Activated gamma-delta T cell (primary cell): Measurements from ENCODE around the gene IFFO2.
"Not testable (repeated sequence)": the region's sequence is repeated elsewhere in the genome, so short reads cannot be mapped to it uniquely, and the experiment has no call there.

Experiments
- DNase-seq: peaks from one replicate; lab custom pipeline; 2025; lab: John Stamatoyannopoulos, UW

Gene IFFO2

DNA sequence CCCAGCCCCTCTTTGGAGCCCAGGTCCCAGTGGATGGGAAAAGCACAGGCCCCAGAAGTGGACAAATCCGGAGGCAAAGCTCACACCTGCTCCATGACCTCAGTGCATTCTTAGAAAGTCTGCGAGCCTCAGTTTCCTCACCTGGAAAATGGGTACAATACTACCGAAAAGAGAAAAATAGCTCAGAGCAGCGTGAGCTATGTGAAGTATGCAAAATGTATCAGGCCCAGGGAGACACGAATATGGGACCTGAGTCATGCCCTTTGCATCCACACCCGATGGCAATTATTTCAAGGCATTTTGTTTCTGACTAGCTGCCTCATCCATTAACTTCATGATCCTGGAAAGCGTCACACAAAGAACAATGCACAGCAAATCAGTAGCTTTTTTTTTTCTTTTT lies 63.4 kb downstream of the IFFO2 start:
- DNase-seq, result no peak

DNA sequence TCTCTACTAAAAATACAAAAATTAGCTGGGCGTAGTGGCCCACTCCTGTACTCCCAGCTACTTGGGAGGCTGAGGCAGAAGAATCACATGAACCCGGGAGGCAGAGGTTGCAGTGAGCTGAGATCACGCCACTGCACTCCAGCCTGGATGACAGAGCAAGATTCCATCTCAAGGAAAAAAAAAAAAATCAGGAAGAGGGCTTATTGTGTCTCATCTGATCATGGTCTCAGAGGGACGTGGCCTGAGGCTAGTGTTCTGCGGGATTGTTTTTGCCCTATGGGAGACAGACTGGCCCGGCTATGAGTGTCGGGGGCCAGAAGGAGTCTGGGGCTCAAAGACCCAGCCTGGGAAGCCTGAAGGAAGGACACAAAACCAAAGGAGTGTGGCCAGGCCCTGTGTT lies 64.6 kb downstream of the IFFO2 start:
- not testable (repeated sequence) for DNase-seq

DNA sequence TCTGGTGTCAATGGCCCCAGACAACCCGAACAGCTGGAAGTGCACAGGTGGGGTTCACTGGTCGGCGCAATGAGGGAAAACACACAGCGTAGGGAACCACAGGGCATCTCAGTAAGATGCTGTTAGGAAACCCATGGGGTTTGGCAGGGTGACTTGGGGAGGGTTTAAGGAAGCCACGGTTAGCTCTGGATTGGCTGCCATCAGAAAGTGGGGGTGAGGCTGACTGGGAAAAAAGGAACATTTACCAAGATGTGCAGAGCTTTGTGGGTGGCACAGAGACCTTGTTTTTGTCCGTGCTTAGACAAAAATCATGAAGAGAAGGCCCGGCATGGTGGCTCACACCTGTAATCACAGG lies 65.1 kb downstream of the IFFO2 start:
- no peak for DNase-seq

DNA sequence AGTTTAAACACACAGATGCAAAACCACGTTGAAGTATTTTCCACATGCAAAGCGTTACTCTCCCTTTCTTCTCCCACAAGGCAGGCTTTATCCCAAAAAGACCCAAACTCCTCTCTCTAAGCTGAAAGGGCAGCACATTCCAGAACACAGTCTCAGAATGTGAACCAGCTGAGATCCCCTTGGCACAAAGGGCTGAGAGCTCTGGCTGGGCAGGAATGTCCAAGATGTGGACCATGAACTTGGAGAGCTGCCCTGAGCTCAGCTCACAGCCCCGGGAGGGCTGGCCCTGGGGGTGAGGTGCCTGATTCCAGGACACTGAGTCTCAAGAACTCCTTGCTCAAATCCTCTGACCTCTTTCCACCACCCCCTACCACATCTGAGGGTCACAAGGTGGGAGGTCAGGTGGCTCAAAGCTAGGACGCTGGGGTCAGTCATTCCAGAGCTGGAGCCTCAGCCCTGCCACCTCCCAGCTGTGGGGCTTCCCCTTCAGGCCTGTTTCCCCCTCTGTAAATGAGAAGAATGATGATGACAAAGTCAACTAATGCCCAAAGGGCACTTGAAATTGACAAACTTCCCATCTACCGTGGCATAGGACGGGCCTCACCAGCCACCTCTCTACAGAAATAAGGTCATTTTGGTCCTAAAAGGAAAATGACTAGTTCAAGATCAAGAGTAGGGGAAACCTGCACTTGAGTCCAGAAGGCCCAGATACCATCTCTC lies 65.6 kb downstream of the IFFO2 start:
- no peak for DNase-seq

DNA sequence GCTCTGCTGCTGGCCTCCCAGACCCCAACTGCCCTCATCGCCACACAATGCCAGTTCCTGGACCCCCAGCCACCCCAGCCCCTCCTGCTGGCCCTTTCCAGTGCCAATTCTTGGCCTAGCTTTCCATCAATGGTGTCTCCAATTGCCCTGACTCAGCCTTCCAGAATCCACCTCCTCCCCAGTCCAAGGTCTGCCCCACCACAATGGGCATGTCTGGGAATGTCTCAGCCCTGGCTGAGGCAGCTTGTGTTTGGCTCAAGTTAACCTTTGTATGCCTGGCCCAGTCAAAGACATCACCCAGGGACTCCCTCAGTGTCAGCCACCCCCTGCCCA lies 70.5 kb downstream of the IFFO2 start:
- no peak for DNase-seq

DNA sequence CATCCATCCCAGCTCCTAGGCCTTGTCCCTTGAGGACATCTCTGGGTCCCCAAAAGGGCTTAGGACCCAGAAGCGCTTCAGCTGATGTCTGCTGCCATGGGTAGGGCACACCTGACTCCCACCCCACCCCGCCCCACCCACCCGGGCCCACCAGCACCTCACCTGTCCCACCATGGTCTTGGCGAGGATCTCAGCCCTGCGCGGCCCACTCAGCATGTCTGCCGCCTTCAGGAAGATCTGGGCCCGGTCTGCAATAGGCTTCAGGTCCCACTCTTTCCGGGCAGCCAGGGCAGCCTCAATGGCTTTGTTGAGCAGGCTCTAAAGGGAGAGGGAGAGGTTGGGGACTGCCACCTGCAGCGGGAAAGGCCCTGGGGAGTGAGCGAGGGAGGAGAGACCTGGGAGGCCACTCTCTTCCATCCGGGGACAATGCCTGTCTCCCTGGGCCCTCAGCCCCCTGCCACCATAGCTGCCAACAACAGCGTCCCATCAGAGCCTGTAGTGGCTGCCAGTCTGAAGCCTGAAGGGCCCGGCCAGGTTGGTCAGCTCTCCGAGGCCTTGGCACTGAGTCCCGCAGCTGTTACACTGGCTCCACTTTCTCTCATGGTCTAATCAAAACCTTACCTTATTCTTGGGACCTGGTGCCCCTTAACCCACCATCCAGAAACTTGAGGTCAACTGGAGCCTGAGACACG lies 71.0 kb downstream of the IFFO2 start:
- DNase-seq, result no peak

DNA sequence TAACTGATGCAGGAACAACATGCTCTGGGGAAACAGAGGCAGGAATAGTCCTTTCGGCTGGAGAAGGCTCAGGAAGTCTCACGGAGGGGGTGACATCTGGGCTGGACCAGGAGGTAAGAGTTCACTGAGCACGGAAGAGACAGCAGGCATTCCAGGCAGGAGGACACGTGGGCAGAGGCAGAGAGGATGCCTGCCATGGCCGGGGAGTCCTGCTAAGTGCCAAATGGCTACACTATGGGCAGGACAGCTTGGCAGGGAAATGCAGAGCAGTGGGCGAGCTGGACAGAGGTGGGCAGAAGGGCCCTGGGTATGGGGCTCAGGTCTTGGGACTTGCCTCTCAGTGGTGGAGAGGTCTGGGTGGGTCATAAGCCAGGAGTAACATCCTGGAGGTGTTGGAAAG lies 71.7 kb downstream of the IFFO2 start:
- no peak for DNase-seq

DNA sequence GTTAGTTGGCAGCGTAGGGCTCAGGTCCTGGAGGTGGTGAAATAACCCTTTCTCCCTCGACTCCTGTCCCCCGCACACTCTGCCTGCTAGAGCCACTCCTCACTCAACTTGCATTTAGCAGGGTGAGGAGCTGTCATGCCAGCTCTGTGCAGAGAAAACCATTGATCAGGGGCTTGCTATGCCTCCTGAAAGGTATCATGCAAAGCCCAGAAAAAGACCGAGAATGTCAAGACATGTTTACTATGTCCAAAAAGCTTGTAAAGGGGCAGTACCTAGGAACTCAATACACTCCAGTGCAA lies 72.1 kb downstream of the IFFO2 start:
- no peak for DNase-seq

DNA sequence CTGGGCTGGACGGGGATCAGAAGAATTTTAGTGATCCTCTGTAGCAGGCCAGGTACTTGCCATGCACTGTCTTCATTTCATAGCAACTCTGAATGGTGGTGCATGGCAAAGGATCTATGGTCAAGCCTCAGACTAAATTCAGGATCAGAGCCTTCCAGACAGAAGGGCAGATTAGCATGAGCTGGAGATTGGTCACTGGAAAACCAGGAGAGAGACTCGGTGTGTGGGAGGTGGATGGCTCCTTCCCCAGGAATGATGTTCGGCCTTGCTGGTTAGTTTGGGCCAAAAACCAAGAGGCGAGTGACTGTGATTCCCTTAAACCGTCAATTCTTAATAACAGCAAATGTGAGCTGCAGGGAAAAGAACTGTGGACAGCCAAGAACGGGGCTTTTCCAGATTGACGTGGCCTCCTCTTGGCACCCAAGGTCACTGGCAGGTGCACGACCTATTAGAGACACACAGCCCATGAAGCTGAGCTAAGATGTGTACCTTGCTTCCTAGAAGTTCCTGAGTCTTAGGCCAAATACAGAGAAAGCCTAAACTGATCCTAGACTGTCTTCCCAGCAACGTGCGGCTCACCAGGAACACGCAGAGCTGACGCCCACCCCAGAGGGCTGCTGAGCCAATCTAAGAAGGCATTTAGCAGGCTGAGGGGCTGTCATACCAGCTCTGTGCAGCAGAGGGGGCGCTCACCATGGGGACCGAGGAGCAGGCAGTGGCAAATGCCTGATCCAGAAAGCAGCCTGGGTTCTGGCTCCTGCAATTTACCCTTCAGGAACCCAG lies 72.6 kb downstream of the IFFO2 start:
- DNase-seq, result no peak

DNA sequence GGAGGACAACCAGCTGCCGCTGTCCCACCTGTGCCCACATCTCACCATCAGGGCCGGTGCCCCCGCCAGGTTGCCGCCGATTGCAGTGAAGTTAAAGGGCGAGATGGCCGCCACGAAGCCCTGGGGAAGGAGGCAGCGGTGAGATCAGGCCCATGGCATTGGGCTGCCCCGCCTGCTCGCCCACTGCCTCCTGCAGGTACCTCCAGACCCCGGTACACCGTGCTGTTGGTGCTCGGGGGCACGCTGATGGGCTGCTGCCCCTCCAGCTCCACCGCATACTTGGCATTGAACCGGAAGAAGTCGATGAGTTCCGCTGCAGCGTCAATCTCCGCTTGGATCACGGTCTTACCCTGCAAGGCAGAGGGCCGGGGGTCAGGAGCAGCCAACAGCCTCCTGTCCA lies 73.4 kb downstream of the IFFO2 start:
- no peak for DNase-seq

DNA sequence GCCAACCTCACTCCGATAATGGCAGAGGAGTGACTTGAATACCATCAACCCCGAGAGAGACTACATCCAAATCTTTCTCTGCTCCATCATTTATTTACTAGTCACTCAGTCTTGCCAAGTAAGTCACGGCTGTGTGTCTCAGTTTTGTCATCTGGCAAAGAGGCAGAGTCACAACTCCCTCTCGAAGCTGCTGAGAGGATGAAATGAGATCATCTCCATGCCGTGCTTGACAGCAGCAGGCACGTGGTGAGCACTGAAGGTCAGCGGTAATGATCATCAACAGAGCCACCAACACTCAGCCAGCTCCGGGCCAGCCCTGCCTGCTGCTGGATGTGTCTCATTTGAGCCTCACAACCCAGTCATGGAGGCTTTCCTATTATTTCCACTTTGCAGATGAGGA lies 74.0 kb downstream of the IFFO2 start:
- DNase-seq, result no peak

DNA sequence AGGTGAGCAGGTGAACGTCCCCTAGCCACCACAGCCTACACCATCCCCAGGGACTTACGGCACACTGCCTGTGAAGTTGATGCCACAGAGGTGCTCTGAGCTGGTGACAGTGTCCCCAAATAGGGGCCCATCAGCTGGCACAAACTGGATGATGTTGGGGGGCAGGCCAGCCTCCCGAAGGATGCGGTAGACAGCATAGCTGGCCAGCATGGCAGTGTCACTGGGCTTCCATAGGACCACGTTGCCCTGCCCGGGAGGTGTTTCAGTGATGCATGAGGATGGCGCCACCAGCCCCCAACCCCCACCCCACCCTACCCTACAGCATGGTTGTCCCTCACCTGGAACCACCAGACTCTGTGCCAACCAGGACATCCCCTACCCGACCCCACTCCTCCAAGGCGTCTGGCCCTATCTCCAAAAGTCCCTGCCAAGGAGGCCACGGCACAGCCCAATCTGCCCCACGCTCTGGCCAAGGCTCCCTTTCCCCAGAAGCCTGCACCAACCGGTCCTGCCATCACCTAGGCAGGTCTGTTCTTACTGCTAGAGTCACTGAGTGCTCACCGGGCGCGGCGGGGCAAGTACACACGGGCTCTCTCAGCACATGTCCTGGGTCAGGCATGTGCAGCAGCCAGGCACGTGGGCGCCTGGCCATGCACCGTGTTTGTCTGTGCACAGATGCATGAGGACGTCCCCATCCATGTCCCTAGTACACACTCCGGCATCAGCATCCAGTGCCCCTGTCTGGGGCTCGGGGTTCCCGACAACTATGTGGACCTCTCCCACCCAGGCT lies 74.6 kb downstream of the IFFO2 start:
- DNase-seq, result no peak

DNA sequence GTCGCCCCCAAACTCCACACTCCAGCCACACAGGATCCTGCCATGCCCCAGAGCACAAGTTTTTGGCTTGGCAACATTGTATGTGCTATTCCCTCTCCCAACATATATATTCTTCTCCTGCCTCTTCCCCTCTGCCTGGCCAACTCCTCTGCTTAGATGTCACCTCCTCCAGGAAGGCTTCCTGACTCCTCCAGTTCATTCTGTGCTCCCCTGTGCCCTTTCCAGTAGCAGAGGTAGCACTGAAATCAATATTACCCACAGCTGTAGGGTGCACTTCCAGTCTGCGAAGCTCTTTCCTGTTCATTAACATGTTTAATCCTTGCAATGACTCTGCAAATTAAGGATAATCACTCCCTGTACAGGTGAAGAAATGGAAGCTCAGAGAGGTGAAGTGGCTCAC lies 75.3 kb downstream of the IFFO2 start:
- no peak for DNase-seq

DNA sequence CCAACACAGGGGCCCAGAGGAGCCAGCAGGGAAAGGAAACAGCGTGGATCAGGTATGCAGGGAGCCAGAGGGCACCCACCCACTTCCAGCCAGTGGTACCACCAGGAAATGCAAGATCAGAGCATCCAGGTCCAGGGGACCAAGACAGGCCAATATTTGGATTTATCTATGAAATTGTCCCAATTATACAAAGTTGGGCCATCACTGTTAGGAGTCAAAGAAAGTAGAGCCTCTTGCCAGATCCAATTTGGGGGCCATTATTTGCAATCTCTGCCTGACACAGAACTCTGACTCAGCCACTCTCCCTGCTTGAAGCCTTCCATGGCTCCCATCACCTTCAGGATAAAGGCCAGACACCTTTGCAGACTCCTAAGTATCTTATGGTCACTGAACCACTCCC lies 75.9 kb downstream of the IFFO2 start:
- DNase-seq, result no peak

DNA sequence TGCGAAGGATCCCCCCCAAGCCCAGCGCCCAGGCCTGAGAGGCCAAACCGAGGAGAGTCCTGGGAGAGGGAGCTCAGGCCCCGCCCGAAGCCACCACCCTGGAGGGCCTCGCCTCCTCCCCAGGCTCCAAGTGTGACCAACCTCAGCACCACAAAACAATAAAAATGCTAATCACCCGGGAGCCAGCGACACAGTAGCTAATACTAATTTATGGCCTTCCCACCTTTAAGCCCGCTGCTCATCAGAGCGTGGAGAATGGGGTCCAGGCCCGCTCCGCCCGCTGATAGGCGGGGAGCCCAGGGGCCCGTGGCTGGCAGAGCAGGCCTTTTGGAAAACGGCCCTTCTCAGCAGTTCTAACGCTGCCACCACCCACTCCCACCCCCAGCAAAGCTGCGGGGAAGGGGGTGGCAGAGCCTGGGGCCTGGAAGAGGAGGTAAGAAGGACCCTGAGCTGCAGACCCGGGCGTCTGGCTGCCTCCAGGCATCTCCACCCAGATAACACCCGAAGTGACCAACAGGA lies 76.6 kb downstream of the IFFO2 start:
- no peak for DNase-seq

DNA sequence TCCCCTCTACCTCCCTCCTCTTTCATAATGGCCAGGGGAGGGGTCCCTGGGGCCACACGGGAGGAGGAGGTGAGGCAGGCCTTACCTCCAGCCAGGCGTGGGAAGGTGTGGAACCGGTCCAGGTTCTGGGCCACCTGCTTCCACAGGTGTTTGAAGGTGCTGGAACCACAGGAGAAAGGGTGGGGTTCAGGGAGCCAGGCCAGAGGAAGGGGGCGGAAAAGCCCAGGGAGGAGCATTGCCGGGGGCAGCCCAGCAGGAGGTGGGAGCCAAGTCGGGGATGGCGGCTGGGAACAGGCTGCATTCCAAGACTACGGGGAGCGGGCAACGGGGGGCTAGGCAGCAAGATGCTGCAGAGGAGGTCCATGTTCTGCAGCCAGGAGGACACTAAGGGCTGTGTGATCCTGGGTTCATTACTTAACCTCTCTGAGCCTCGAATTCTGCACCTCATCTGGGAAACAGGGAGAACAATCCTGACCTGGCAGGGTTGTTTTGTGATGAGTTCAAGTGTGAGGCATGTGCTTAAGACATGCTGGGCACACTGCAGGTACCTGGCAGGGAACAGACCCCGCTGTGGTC lies 77.2 kb downstream of the IFFO2 start:
- no peak for DNase-seq

DNA sequence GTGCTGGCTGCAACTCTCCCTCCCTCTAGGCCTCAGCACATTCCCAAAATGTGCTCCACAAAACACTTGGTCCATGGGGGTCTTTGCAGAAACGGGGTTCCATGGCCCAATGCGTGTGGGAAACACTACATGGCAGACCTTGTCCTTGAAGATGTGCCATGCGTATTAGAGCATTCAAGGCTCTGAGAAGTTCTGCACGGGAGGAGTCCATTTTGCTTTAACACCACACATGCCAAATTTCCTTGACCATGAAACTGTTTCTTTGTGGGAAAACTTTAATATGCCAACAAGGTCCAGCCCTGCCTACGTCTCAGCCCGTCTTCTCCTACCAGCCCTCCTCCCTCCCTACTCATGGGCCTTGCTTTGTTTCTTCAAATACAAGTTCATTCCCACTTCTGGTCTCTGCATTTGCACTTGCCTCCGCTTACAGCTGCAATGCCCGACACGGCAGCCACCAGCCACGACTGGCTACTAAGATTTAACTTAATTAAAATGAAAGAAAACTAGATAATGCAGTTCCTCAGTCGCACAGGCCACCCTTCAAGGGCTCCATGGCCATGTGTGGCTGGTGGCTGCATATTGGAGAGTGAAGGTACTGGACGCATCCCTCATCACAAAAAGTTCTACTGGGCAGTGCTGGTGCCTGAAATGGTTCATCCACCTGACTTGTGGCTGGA lies 77.8 kb downstream of the IFFO2 start:
- no peak for DNase-seq

DNA sequence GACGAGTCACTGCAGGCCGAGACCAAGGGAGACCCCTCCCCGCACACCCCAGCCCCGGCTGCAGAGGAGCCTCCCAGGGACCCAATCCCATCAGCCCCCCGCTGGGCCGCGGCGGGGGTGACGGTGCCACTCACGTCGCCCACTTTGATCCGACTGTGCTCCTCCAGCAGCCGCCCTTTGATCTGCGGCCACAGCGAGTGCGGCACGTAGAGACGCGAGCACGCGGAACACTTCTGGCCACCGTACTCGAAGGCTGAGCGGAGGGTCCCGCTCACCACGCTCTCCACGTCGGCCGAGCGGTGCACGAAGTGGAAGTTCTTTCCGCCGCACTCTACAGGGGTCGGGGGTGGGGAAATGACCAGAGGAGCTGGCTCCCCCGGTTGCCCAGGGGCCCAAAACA lies 79.2 kb downstream of the IFFO2 start:
- DNase-seq, result no peak

DNA sequence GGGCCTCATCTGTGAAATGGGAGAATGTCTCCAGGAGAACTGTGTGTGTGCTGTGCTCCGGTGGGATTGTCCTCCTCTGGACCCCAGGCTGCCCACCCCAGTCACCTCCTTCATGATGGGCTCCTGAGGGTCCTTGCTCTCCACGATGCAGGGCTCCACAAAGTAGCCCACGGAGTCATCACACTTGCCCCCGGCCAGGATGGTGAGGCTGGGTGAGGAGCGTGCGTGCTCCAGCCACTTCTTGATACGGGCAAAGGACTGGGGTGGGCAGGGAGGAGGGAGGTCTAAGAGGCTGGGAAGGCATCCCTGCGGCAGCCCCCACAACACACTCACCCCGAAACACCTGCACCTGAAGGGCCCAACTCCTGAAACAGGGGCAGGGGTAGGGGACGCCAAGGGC lies 80.3 kb downstream of the IFFO2 start:
- DNase-seq, result no peak

DNA sequence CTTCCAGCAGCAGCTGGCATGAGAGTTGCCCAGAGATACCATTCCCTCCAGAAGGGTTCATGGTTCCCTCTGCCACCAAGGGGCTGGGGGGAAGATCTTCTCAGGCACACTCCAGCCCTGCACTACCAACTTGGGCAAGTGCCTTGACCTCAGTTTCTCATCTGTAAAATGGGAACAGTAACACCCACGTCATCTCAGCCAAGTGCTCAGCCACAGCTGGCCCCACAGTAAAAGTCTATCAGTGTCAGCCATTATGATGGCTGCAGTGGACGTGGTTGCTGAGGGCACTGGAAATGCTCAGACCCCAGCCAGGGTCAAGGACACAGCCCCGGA lies 80.7 kb downstream of the IFFO2 start:
- no peak for DNase-seq

DNA sequence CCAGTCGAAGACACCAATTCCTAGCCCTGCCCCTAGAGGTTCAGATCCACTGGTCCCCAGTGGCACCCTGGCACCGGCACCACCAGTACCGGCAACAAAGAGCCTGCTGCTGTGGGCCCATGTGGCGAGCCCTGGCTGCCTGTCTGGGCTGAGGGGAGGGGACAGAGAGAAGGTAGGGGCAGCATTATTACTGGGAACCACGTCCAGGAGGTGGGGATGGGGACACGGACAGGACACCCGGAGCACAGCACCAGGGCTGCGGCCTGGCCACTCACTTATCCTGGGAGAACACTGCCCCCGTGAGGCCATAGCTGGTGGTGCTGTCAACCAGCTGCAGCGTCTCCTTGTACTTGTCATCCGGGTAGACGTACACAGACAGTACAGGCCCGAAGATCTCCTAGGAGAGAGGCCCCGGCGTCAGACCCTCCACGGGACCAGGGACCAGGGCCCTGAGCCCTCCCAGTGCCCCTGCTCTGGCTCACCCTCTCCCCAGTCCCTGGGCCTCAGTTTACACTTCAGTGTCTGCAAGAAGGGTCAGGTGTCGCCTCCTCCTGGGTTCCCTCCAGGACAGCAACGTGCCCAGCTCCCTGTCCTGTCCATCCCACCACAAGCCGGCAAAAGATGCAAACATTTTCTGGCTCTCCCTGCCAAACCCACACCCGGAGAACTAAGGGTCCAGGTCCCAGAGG lies 81.2 kb downstream of the IFFO2 start:
- no peak for DNase-seq
